Measurements from ENCODE around the gene UBE2D1.

DNA sequence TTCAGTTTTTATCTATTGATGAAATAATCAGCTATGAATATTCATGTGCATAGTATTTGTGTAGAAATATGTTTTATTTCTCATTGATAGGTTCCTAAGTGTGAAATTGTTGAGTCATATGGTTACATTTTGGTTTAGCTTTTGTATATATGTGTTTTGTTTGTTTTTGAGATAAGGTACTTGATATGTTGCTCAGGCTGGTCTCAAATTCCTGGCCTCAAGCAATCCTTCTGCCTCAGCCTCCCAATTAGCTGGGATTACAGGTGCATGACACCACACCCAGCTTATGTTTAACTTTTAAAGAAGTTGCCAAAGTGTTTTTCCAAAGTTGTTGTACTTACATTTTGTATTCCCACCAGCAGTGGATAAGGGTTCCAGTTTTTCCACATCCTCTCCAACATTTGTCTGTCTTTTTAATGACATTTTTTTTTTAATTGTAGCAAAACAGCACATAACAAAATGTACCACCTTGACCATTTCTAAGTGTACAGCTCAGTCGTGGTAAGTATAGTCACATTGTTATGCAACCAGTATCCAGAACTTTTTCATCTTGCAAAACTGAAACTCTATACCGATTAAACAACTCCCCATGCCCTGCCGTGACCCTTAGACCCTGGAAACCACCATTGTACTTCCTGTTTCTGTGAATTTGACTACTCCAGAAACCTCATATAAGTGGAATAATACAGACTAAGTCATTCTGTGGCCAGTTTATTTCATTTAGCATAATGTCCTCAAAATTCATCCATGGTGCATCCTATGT, 12.6 kb upstream of the UBE2D1 start:
- TF ChIP-seq ZFP41 (CRISPR knock-in tag; IDR thresholded peaks at IDR 0.05; ENCODE audit: borderline replicate concordance): no peak
- TF ChIP-seq ISL2 (CRISPR knock-in tag; IDR thresholded peaks at IDR 0.05): no peak
- no peak for TF ChIP-seq ZNF276 (CRISPR knock-in tag; IDR thresholded peaks at IDR 0.05; ENCODE audit: low read depth)
- TF ChIP-seq FOXA3 (CRISPR knock-in tag; IDR thresholded peaks at IDR 0.05): peak; percentile 44
- TF ChIP-seq, protein P1, sequence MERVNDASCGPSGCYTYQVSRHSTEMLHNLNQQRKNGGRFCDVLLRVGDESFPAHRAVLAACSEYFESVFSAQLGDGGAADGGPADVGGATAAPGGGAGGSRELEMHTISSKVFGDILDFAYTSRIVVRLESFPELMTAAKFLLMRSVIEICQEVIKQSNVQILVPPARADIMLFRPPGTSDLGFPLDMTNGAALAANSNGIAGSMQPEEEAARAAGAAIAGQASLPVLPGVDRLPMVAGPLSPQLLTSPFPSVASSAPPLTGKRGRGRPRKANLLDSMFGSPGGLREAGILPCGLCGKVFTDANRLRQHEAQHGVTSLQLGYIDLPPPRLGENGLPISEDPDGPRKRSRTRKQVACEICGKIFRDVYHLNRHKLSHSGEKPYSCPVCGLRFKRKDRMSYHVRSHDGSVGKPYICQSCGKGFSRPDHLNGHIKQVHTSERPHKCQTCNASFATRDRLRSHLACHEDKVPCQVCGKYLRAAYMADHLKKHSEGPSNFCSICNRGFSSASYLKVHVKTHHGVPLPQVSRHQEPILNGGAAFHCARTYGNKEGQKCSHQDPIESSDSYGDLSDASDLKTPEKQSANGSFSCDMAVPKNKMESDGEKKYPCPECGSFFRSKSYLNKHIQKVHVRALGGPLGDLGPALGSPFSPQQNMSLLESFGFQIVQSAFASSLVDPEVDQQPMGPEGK (CRISPR knock-in tag; IDR thresholded peaks at IDR 0.05): 0 out of 2 replicates have a peak, but pooled peaks have one; percentile 20
- no peak for TF ChIP-seq ARNTL (CRISPR knock-in tag; IDR thresholded peaks at IDR 0.05)
- TF ChIP-seq MYC (CRISPR knock-in tag; IDR thresholded peaks at IDR 0.05; ENCODE audit: borderline replicate concordance): no peak
- TF ChIP-seq HOXD1 (CRISPR knock-in tag; IDR thresholded peaks at IDR 0.05): no peak
- no peak for TF ChIP-seq CTCF (CRISPR knock-in tag; IDR thresholded peaks at IDR 0.05)
- TF ChIP-seq ZNF383 (CRISPR knock-in tag; IDR thresholded peaks at IDR 0.05; ENCODE audit: borderline replicate concordance): no peak
- no peak for TF ChIP-seq SMARCE1 (IDR thresholded peaks at IDR 0.05; ENCODE audit: borderline replicate concordance)
- no peak for TF ChIP-seq STAT6 (CRISPR knock-in tag; IDR thresholded peaks at IDR 0.05; ENCODE audit: borderline replicate concordance)
- peak; percentile 68 for TF ChIP-seq BCL6 (CRISPR knock-in tag; IDR thresholded peaks at IDR 0.05)
- no peak for TF ChIP-seq ZFP1 (CRISPR knock-in tag; IDR thresholded peaks at IDR 0.05)

Data from HepG2 (cell line).